ENCODE measurements around the gene MYO1B. TPM values are rescaled to one million over a fixed set of nuclear protein-coding genes. Genes with fewer than 3 reads are reported as not detected.
A peak's percentile ranks its signal among the peaks of the same experiment; 100 is the strongest.

Gene MYO1B
- total RNA-seq, 1 experiment from 2014 or later = 93.0 TPM

- Histone ChIP-seq H3K27ac (ENCODE audit: low read length) (no peak overlapping the region), H3K4me2 (ENCODE audit: low read length) (no peak overlapping the region), H4K20me1 (ENCODE audit: low read length) (no peaks in the 10 kb centered on the region; the same call in 1 of the 2 replicates), H3K27me3 (ENCODE audit: low read length) (no peaks in the 10 kb centered on the region), H2AFZ (ENCODE audit: low read length) (no peak overlapping the region), H3F3A (ENCODE audit: low read length, unreplicated experiment) (no peaks in the 10 kb centered on the region), H3K36me3 (ENCODE audit: low read depth, low read length) (peaks cover 12% of the 10 kb centered on the region; the same call in 1 of the 2 replicates), H3K4me3 (ENCODE audit: low read length) (no peak overlapping the region), H3K9ac (ENCODE audit: low read length) (no peak overlapping the region), H3K4me1 (ENCODE audit: insufficient read depth, low read length) (peaks cover 11% of the 10 kb centered on the region), H3K9me2 (replicated peaks; ENCODE audit: low read length) (no peaks in the 10 kb centered on the region), H3K79me2 (ENCODE audit: low read length) (peaks cover 55% of the 10 kb centered on the region), H3K9me3 (ENCODE audit: low read length) (no peaks in the 10 kb centered on the region)
- ATAC-seq (no peak), DNase-seq (no peak)
- TF ChIP-seq, protein P1, sequence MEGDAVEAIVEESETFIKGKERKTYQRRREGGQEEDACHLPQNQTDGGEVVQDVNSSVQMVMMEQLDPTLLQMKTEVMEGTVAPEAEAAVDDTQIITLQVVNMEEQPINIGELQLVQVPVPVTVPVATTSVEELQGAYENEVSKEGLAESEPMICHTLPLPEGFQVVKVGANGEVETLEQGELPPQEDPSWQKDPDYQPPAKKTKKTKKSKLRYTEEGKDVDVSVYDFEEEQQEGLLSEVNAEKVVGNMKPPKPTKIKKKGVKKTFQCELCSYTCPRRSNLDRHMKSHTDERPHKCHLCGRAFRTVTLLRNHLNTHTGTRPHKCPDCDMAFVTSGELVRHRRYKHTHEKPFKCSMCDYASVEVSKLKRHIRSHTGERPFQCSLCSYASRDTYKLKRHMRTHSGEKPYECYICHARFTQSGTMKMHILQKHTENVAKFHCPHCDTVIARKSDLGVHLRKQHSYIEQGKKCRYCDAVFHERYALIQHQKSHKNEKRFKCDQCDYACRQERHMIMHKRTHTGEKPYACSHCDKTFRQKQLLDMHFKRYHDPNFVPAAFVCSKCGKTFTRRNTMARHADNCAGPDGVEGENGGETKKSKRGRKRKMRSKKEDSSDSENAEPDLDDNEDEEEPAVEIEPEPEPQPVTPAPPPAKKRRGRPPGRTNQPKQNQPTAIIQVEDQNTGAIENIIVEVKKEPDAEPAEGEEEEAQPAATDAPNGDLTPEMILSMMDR (conservative IDR thresholded peaks at IDR 0.05; ENCODE audit: low read depth, low read length) = no peak
- TF ChIP-seq EZH2 (IDR thresholded peaks at IDR 0.05; ENCODE audit: low read length, unreplicated experiment) (no peak), EZH2phosphoT487 (IDR thresholded peaks at IDR 0.05; ENCODE audit: borderline replicate concordance, low read length) (no peak)
- BruUV-seq (replicated peaks) = no TSS peak
- intact Hi-C loops (cut with micrococcal nuclease) = loop anchor here (5.0 kb wide), 1 partner anchor 204 kb away; no protein-coding TSS in a partner anchor
- ChIA-PET POLR2A (ENCODE audit: unreplicated experiment) (no interaction called here), CTCF (no interaction called here)
These were observed 53.1 kb downstream of the MYO1B start for GRCh38 chr2:191298306-191298705.

DNA sequence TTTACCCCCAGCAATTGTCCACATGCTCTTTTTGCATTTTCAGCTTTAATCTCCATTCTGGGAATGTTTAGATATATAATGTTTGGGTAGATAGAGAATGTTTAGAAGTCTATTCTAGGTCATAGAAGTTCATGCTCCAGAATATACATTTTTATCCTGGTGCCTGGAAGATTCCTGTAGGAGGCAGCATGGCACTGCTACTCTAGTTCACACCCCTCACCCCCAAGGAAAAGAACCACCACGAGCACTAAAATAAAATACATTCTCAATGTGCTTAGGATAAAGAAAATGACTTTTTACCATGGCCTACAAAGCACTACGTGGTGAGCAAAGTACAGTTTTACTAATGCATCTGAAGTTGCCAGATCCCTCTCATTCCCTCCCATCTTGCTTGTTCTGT lies 53.8 kb downstream of the MYO1B start:
- no peaks in the 10 kb centered on the region for H3K9me2 ChIP-seq (replicated peaks; ENCODE audit: low read length)
- H3K4me3 ChIP-seq (ENCODE audit: low read length) = no peak overlapping the region
- H3K79me2 ChIP-seq (ENCODE audit: low read length) = peaks cover 55% of the 10 kb centered on the region
- H3K36me3 ChIP-seq (ENCODE audit: low read depth, low read length) = peaks cover 12% of the 10 kb centered on the region; the same call in 1 of the 2 replicates
- no peak overlapping the region for H2AFZ ChIP-seq (ENCODE audit: low read length)
- H3K9me3 ChIP-seq (ENCODE audit: low read length) = no peaks in the 10 kb centered on the region
- intact Hi-C loops (cut with micrococcal nuclease) = loop anchor here (5.0 kb wide), 1 partner anchor 203 kb away; no protein-coding TSS in a partner anchor
- TF ChIP-seq EZH2 (IDR thresholded peaks at IDR 0.05; ENCODE audit: low read length, unreplicated experiment) = no peak
- TF ChIP-seq, protein P1 (conservative IDR thresholded peaks at IDR 0.05; ENCODE audit: low read depth, low read length) = peak; percentile 36; the same call in 1 of the 2 replicates
- no peak for TF ChIP-seq EZH2phosphoT487 (IDR thresholded peaks at IDR 0.05; ENCODE audit: borderline replicate concordance, low read length)
- no peaks in the 10 kb centered on the region for H3K27me3 ChIP-seq (ENCODE audit: low read length)
- H3K4me2 ChIP-seq (ENCODE audit: low read length) = no peak overlapping the region
- H3K4me1 ChIP-seq (ENCODE audit: insufficient read depth, low read length) = peaks cover 17% of the 10 kb centered on the region
- no peak for DNase-seq
- H4K20me1 ChIP-seq (ENCODE audit: low read length) = no peaks in the 10 kb centered on the region; the same call in 1 of the 2 replicates
- no peak overlapping the region for H3K9ac ChIP-seq (ENCODE audit: low read length)
- H3F3A ChIP-seq (ENCODE audit: low read length, unreplicated experiment) = no peaks in the 10 kb centered on the region
- H3K27ac ChIP-seq (ENCODE audit: low read length) = no peak overlapping the region
- no TSS peak for BruUV-seq (replicated peaks)
- ChIA-PET POLR2A (ENCODE audit: unreplicated experiment) (no interaction called here), CTCF (no interaction called here)
- no peak for ATAC-seq

DNA sequence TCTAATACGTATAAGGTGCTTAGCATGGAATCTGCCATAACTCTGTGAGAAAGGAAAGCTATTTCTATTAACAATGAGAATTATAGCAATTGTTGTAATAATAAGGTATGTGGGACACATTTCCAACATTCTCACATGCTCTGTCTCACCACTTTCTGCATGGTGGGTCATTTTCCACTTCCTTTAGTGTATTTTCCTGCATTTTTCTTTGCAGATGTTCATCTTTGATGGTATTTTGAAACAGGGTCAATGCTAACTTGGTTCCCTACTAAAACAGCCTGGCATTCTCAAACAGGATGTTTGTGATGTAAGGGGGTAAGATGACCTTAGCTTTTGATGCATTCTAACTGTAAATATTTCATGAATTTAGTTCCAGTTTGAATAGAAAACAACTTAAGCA lies 54.7 kb downstream of the MYO1B start:
- intact Hi-C loops (cut with micrococcal nuclease) = loop anchor here (5.0 kb wide), 1 partner anchor 202 kb away; no protein-coding TSS in a partner anchor
- ChIA-PET CTCF (no interaction called here), POLR2A (ENCODE audit: unreplicated experiment) (no interaction called here)
- DNase-seq (no peak), ATAC-seq (no peak)
- Histone ChIP-seq H3K79me2 (ENCODE audit: low read length) (peaks cover 53% of the 10 kb centered on the region), H3K4me2 (ENCODE audit: low read length) (no peak overlapping the region), H3K9ac (ENCODE audit: low read length) (no peak overlapping the region), H3K36me3 (ENCODE audit: low read depth, low read length) (peaks cover 14% of the 10 kb centered on the region), H4K20me1 (ENCODE audit: low read length) (no peaks in the 10 kb centered on the region; the same call in 1 of the 2 replicates), H3K4me3 (ENCODE audit: low read length) (no peak overlapping the region), H3K27ac (ENCODE audit: low read length) (no peak overlapping the region), H2AFZ (ENCODE audit: low read length) (no peak overlapping the region), H3F3A (ENCODE audit: low read length, unreplicated experiment) (no peaks in the 10 kb centered on the region), H3K9me3 (ENCODE audit: low read length) (no peaks in the 10 kb centered on the region), H3K4me1 (ENCODE audit: insufficient read depth, low read length) (peaks cover 17% of the 10 kb centered on the region), H3K9me2 (replicated peaks; ENCODE audit: low read length) (no peaks in the 10 kb centered on the region), H3K27me3 (ENCODE audit: low read length) (no peaks in the 10 kb centered on the region)
- no TSS peak for BruUV-seq (replicated peaks)
- TF ChIP-seq EZH2 (IDR thresholded peaks at IDR 0.05; ENCODE audit: low read length, unreplicated experiment) (no peak), EZH2phosphoT487 (IDR thresholded peaks at IDR 0.05; ENCODE audit: borderline replicate concordance, low read length) (no peak)
- TF ChIP-seq, protein P1 (conservative IDR thresholded peaks at IDR 0.05; ENCODE audit: low read depth, low read length) = no peak

Data from PC-3 (cell line).